ENCODE measurements around the gene PLD6.
"Not testable (repeated sequence)": the region's sequence is repeated elsewhere in the genome, so short reads cannot be mapped to it uniquely, and the experiment has no call there.

PLD6 gene

DNA sequence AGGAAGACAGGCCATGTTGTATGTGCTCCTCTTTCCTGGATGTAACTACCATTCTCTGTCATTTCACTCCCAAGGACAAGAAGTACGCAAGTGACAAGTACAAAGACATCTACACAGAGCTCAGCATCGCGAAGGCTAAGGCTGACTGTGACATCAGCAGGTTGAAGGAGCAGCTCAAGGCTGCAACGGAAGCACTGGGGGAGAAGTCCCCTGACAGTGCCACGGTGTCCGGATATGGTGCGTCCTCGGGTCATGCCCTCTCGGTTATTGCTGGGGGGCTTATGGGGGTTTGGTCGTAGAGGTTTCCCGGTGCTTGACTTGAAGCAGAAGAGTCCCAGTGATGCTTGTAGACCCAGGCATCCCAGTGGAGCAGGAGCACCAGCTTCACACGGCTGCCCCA, 29.0 kb downstream of the PLD6 start:
- DNase-seq = no peak

DNA sequence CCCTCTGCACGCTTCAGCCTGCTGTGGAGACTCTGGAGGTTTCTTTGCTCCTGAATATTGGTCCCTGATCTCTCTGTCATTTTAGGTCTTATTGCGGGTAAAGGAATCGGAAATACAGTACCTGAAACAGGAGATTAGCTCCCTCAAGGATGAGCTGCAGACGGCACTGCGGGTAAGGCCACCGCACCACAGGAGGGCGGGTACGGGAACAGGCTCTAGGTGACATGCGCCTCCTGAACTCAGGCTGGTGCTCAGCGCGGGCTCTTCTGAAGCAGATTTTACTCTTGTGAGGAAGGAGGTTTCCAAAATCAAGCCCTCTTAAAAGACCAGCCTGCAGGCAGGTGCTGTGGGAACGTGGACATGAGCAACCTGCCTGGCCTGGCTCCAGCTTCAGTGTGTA, 29.8 kb downstream of the PLD6 start:
- no peak for DNase-seq

DNA sequence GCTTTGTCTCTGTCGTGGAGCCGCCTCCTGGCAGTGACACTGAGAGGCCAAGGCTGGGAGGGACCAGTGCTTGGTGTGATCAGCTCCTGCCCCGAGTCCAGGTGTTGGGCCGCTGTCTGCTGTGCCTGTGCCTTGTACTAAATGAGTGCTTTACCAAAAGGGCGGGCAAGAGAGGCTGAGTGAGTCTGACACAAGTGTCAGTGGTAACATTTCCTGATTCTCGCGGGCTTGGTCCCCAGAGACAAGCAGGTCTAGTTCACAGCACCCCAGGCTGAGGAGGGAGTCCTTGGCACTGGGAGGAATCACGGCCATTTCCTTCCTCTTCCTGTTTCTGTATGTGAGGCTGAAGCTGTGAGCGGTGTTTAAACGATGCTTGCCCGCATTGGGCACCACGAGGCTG, 30.2 kb downstream of the PLD6 start:
- DNase-seq = no peak

DNA sequence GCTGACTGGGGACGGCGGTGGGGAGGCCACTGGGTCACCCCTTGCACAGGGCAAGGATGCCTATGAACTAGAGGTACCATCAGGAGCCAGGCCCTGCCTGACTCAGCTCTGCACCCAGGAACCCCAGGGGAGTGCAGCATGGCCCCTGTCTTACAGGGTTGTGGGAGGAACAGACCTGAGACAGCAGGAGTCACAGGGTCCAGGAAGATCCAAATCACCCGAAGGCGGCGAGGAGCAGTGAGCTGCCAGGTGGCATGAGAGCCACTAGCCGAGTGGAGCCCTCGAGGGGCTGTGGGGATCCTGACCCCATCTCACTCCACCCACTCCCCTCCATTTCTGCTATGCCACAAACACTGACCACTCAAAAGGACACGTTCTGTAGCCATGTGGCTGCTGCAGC, 30.8 kb downstream of the PLD6 start:
- DNase-seq = no peak

DNA sequence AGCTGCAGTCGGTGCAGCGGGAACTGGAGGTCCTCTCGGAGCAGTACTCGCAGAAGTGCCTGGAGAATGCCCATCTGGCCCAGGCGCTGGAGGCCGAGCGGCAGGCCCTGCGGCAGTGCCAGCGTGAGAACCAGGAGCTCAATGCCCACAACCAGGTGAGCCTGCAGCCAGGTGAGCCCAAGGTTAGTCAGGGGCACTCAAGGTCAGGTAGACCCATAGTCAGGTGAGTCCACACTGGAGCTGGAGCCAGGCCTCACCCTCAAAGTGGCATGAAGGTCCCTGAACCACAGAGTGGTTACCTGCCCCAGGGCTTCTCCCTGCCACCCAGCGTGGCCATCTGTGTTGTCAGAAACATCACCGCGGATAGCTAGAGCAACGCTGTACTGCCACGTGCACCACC, 32.2 kb downstream of the PLD6 start:
- DNase-seq = no peak

DNA sequence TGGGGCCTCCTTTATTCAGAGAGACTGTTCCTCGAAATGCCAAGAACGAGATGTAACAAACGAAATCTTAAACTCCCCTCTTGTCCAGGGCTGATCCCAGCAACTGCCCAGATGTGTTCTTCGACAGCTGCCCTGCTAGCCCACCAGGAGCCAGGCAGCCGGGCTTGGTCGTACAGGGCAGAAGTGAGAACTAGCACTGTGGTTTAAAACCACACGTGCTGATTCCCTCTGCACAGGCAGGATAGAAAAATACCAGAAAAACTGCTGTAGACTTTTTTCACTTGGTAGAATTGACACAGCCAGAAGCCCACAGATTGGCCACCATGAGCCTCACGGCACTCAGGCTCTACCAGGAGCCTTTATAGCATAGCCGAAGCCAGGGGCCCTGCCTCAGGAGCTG, 33.1 kb downstream of the PLD6 start:
- DNase-seq = no peak

DNA sequence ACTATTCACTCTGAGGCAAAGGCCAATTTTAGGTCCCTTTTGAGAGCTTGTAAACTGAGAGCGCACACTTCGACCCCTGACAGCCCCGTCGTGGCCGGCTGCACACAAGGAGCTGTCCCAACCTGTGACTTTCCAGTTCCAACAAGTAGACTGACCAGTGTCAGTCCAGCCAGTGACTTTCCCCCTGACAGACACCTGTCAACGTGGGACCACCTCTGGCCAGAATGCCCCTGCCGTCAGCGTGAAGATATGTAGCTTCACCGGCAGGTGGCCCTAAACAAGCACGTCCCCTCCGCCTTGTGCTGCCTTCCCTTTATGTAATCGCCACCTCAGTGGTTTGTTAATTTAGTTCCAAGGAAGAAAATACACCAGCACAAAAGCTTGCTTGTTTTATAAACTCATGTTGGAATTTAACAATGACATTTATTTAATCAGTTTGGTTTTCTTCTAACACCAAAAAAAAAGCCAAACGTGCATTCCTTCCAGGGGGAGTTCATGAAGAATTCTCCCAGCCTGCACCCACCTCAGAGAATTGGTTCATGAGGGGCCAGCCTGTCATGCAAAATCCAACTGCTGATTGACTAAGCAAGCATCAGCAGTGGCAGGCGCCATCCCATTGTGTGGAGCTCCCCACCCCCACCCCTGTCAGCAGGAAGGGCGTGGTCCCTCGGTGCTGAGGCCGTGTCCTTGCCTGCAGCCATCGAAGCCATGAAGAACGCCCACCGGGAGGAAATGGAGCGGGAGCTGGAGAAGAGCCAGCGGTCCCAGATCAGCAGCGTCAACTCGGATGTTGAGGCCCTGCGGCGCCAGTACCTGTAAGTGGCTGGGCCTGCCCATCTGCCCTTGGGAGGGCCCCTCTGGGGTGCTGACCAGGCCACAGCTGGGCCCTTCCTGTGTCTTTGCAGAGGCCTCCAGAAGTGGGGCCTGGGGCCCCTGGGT, 33.9 kb downstream of the PLD6 start:
- no peak for DNase-seq

DNA sequence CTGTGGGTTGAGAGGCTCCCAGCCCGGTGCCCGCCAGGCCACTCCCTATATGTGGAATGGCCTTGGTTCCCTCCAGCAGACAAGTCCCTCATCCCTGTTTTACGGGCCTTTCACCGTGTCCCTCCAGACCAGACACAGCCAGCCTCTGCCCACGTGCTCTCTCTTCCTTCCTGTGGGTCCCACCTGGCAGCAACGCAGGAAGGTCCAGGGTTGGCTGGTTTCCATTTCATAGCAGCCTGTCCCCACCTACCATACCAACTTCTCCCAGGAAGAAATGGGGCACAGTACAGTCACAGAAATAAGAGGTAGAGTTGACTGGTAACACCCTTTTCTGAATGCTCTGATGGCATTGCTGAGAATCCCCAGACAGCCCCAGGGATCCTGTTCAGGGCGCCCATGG, 34.9 kb downstream of the PLD6 start:
- DNase-seq = no peak

DNA sequence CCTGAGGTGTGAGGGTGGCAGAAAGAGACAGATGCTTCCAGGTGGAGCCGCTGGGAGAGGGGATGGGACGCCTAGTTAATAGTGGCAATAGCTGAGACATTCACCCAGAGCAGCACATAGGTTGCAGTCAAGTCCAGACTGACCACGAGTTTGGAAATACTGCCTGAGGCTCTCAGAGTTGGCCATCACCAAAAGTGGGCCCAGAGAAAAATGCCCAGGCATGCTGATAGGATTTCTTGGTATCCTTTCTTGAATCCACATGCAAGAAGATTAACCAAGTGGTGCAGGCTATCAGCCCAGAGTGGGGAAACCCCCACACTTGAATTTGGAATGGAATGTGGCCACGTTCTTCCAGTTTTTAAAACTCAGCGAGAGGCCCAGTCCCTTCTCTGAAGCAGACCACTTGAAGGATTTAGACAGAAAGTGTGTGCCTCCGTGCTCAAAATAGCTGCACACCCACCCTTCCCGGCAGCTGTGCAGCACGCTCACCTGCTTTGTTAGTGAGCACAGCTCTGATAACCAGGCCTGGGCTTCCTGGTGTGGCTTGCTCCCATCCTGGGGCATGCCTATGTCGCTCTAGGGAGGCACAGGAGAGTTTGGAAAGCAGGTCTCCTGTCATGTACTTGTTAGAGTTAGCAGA, 35.7 kb downstream of the PLD6 start:
- DNase-seq = no peak

DNA sequence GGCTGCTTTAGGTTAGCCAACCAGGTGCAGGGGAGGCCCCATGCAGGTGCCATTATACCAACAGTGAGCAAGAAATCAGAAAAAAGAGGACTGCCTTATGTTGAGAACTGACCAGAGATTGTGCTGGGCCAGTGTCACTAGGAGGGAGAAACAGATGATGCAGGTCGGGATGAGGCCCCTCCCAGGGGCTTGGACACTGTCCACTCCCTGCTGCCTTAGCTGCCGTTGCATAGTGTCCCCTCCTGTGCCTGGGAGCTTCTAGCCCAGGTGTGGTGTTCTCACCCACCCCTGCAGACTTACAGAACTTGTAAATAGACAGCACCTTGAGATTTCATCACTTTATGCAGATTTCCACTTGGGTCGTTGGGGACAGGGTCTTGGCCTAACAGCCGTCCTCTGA, 36.7 kb downstream of the PLD6 start:
- DNase-seq = no peak

DNA sequence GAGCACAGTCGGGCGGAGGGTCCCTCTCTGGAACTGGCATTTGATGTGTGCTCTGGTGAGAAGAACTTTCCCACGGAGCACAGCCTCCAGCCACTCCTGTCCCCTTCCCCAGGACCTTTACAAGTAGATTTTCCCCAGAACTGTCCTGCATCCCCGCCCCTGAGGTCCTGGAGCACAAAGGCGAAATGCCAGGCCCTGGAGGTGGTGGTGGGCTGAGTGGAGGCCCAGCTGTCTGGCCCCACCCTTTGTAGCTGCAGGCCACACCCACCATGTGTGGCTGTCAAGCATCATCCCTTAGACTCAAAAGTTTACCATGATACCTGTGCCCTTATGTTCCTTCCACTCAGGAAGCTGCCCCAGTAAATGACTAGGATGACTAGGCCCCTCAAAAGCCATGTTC, 37.7 kb downstream of the PLD6 start:
- DNase-seq = no peak

DNA sequence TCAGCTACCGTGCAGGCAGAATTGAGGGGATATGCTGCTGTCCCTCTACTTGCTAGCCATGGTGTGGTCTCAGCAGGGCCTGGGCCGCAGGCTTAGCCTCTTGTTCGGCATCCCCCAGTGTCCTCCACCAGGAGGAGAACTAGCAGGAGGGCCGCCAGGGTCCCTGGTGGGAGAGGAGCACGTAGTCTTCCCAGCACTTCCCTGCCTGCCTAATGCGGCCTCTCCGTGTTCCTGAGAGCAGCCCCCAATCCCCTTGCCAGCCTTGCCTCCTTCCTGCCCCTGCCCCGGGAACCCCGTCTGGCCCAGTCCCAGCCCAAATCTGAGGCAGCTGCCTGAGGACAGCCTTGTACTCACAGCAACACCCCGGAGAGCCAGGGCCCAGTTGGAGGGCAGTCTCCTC, 38.1 kb downstream of the PLD6 start:
- no peak for DNase-seq

DNA sequence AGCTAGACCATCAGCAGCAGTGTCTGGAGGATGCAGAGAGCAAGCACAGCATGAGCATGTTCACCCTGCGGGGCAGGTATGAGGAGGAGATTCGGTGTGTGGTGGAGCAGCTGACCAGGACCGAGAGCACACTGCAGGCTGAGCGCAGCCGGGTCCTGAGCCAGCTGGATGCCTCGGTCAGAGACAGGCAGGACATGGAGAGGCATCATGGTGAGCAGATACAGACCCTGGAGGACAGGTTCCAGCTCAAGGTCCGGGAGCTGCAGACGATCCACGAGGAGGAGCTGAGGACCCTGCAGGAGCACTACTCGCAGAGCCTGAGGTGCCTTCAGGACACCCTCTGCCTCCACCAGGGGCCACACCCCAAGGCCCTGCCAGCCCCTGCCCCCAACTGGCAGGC, 38.8 kb downstream of the PLD6 start:
- no peak for DNase-seq

DNA sequence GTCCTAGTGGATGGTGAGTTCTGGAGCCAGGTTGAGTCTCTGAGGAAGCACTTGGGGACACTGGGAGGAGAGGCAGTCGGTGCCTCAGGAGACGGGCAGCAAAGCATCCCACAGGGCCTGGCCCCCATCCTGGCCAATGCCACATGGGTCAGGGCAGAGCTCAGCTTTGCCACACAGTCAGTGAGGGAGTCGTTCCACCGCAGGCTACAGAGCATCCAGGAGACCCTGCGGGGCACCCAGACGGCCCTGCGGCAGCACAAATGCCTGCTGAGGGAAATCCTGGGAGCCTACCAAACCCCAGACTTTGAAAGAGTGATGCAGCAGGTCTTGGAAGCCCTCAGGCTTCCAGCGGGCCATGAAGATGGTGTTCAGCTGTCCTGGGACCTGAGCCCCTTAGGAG, 39.7 kb downstream of the PLD6 start:
- no peak for DNase-seq

DNA sequence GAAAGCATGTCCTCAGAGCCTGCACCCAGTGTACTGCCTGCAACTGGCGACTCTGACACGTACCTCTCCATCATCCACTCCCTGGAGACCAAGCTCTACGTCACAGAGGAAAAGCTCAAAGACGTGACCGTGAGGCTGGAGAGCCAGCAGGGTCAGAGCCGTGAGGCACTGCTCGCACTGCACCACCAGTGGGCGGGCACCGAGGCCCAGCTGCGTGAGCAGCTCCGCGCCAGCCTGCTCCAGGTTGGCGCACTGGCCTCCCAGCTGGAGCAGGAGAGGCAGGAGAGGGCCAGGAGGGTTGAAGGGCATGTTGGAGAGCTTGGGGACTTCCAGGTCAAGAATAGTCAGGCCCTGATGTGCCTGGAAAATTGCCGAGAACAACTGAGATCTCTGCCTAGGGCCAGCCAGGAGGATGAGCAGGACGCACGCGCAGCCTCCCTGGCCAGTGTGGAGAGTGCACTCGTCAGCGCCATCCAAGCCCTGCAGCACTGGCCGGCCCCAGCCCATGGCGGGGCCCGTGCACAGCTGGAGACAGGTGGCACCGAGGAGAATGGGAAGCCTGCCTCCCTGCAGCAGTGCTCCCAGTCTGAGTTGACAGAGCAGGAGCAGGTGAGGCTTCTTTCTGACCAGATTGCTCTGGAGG, 40.3 kb downstream of the PLD6 start:
- no peak for DNase-seq

DNA sequence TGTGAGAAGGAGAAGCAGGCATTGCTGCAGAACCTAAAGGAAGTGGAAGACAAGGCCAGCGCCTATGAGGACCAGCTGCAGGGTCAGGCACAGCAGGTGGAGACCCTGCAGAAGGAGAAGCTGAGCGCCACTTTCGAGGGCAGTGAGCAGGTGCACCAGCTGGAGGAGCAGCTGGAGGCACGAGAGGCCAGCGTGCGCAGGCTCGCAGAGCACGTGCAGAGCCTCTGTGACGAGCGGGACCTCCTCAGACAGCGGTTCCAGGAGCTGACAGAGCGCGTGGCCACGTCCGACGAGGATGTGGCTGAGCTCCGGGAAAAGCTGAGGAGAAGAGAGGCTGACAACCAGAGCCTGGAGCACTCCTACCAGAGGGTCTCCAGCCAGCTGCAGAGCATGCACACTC, 41.5 kb downstream of the PLD6 start:
- no peak for DNase-seq

DNA sequence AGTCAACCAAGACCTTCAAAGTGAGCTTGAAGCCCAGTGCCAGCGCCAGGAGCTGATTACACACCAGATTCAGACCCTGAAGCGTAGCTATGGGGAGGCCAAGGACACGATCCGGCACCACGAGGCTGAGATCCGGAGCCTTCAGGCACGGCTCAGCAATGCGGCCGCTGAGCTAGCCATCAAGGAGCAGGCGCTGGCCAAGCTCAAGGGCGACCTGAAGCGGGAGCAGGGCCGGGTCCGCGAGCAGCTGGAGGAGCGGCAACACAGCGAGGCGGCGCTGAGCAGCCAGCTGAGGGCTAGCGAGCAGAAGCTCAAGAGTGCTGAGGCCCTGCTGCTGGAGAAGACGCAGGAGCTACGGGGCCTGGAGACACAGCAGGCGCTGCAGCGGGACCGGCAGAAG, 42.0 kb downstream of the PLD6 start:
- no peak for DNase-seq

DNA sequence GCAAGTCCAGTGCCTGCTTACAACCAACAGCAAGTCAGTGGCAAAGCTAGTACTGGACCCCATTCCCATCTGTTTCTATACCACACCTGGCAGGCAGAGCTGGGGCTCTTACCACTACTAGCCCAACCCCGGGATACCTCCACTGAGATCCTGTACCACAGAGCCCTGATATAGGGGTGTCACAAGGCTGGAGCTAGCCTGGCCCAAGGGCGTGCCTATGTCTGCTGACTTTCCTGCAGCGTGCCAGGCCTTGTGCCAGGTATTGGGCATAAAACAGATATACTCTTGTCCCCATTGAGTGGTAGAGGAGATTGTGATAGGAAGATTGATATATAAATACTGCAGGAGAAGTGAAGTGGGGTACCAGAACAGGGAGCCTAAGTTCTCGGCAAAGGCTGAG, 44.4 kb downstream of the PLD6 start:
- DNase-seq = no peak

DNA sequence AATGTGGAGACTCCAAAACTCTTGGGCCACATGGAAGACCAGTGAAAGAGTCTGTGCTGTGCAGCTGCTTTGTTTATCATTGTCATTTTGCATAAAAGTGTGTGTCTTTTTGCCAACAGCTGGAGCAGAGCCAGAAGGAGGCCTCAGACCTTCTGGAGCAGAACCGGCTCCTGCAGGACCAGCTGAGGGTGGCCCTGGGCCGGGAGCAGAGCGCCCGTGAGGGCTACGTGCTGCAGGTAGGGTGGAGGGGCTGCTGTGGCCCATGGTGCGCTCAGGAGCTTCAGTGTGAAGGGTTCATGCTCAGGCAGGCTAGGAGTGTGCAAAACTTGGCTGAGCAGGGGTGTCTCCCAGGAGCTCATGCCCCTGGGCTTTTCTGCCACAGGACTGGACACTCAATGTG, 45.0 kb downstream of the PLD6 start:
- no peak for DNase-seq

DNA sequence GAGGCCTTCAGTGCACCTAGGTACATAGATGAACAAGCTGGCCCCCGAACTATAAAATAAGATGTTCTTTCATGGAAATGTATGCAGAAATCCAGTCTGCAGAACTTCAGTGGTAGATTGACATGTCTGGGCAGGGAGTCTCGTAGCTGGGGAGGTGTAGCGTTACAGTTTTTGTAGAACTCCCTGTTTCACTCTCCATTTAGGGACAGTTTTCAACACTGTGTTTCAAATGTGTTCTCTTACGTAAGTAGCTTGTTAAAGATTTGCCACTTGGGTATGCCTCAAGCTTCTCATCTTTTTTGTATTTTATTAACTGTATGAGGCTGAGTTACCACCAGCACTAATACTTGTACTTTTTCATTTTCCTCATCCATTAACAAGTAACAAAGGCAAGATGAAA, 46.6 kb downstream of the PLD6 start:
- no peak for DNase-seq

DNA sequence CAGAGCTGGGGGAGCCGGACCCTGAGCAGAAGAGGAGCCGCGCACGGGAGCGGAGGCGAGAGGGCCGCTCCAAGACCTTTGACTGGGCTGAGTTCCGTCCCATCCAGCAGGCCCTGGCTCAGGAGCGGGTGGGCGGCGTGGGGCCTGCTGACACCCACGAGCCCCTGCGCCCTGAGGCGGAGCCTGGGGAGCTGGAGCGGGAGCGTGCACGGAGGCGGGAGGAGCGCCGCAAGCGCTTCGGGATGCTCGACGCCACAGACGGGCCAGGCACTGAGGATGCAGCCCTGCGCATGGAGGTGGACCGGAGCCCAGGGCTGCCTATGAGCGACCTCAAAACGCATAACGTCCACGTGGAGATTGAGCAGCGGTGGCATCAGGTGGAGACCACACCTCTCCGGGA, 47.6 kb downstream of the PLD6 start:
- DNase-seq = not testable (repeated sequence)

DNA sequence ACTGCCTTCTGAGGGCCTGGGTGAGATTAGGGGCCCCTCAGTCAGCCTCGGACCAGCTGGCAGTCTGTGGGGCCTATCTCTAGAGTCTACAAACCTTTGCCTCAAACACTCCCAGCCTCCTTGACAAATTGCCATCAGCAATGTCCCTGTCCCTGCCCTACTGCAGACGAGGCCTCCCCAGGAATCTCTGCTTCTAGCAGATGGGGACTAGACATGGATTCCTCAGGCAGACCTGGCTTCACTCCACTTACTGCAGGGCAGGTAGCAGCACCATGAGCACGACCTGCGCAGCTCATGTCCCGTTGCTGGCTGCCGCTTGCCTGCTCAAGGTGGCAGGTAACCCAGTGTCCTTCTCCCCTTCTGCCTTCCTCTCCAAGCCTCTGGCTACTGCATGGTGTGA, 49.1 kb downstream of the PLD6 start:
- DNase-seq = no peak

DNA sequence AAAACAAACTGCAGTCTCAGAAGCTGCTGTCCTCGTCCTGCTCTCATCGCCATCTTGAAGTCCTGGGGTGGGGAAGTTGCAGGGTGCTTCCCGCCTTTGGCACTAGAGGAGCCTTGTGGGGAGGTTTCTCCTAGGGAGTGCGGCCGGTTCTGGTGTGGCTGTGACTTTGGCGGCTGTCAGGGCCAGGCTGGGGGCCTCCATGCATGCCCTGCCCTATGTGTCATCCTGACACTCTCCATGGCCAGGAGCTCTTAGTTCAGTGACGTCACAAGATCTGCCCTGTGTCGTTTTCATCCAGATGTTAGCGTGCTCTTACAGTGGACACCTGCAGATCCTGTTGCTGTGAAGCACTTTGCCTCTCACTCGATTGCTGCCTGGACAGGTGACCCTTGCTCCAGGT, 49.6 kb downstream of the PLD6 start:
- DNase-seq = no peak
